ENCODE measurements around the gene PECR. TPM values are rescaled to one million over a fixed set of nuclear protein-coding genes. Genes with fewer than 3 reads are reported as not detected.
A peak's percentile ranks its signal among the peaks of the same experiment; 100 is the strongest.

The PECR gene
- total RNA-seq, 1 donor: 9.9 TPM

DNA sequence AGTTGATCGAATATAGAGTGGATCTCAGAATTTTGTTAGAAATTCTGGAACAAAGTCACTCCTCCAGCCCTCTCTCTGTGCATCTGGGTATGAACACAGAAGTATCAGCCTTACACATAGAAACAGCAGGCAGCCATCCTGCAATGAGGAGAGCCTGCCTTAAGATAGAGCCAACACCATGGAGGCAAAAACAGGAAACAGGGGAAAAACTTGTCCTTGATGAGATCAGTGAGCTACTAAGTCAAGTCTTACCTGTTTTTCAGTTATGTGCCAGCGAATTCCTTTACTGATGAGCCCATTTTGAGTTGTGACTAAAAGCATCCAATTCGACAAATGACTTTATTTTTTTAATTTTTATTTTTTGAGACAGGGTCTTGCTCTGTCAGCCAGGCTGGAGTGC lies 41.7 kb downstream of the PECR start:
- no peak overlapping the region for H3K4me3 ChIP-seq (ENCODE audit: low read depth, low read length)
- TF ChIP-seq, protein P1, sequence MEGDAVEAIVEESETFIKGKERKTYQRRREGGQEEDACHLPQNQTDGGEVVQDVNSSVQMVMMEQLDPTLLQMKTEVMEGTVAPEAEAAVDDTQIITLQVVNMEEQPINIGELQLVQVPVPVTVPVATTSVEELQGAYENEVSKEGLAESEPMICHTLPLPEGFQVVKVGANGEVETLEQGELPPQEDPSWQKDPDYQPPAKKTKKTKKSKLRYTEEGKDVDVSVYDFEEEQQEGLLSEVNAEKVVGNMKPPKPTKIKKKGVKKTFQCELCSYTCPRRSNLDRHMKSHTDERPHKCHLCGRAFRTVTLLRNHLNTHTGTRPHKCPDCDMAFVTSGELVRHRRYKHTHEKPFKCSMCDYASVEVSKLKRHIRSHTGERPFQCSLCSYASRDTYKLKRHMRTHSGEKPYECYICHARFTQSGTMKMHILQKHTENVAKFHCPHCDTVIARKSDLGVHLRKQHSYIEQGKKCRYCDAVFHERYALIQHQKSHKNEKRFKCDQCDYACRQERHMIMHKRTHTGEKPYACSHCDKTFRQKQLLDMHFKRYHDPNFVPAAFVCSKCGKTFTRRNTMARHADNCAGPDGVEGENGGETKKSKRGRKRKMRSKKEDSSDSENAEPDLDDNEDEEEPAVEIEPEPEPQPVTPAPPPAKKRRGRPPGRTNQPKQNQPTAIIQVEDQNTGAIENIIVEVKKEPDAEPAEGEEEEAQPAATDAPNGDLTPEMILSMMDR (IDR thresholded peaks at IDR 0.05; ENCODE audit: insufficient read depth, low read depth, low read length): no peak
- no peak for DNase-seq (ENCODE audit: low read depth)

DNA sequence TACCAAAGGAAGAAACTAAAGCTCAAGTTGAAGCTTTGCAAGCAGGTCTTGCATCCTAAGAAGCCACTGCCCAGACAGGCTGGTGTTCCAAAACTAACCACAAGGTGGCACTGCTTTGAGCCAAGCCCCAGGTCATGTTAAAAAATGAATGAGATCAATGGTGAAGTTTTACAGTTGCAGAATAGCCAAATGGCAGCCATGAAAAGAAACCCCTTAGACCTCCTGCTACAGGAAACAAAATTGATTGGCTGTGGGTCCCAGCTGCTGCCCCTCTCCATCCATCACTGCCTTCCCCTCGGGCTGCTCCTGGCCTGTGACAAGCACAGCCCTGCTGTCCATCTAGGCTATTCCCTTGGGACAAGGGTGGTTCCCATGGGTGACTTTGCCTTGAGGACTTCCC lies 47.5 kb downstream of the PECR start:
- peak; percentile 75 for DNase-seq (ENCODE audit: low read depth)

DNA sequence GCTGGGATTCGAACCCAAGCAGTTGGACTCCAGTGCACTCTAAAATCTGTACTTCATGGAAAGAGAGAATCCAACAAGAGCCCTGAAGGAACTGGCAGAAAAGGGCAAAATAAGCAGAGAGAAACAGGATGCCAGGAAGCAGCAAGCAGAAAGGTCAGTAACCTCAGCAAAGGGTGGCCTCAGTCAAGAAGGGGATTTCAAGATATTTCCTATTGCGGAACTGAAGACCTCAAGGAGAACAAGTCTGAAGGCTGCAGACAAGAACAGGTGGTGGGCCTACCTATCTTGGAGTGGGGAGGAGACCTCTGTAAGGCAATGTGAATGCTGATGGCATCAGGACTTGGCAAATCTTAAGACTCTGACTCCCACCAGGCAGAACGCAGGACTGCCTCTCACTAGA lies 48.2 kb downstream of the PECR start:
- H3K4me3 ChIP-seq (ENCODE audit: low read depth, low read length): no peak overlapping the region
- TF ChIP-seq, protein P1 (IDR thresholded peaks at IDR 0.05; ENCODE audit: insufficient read depth, low read depth, low read length): no peak
- DNase-seq (ENCODE audit: low read depth): no peak

More for the DNA sequence above, 47.5 kb downstream of the PECR start:
- TF ChIP-seq, protein P1 (IDR thresholded peaks at IDR 0.05; ENCODE audit: insufficient read depth, low read depth, low read length): peak; percentile 96
- no peak overlapping the region for H3K4me3 ChIP-seq (ENCODE audit: low read depth, low read length)

DNA sequence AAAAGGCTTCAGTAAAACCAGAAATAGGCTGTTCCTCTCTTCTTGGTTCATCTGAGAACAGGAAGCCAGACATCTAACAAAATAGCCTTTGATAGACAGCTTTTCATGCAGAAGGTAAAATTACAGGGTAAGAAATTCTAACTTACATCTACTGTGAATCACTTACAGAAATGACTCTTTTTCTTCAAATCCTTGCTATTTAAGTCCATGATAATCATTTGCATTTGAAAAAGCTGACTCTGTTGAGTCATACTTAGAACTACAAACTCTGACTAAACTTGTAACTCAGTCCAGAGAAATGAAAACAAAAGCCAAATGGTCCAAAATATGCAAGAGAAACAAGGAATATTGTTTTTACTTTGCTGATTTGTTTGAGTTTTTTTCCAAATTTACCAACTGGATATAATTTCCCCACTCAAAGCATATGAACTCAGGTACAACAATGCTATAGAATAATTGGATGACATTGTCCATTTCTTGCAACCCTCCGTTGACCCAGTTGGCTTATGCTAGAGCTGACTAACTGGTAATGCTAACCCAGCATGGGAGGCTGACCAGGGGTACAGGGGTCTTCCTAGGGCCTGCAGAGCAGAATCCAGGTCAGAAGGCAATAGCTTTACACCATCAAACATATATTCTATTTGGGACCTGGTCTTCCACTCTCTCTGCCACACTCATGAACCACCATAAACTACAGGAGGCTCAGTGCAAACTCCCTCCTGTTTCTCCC lies 49.5 kb downstream of the PECR start:
- TF ChIP-seq, protein P1 (IDR thresholded peaks at IDR 0.05; ENCODE audit: insufficient read depth, low read depth, low read length): no peak
- peak; percentile 75 for DNase-seq (ENCODE audit: low read depth)
- no peak overlapping the region for H3K4me3 ChIP-seq (ENCODE audit: low read depth, low read length)

DNA sequence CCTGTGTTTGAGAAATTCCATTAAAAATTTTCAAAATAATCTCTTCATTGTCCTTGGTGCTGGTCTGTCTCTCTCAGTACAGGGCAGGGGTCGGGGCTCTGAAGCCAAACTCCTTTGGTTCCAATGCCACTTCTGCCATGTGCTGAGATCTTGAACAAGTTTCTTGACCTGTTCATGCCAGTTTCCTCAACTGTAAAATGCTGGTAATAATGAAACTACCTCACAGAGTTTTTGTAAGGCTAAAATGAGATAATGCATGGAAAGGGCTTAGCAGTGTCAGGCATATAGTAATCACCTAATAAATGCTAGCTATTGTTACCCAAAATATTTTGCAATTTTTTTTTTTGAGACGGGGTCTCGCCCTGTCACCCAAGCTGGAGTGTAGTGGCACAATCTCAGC lies 51.4 kb downstream of the PECR start:
- TF ChIP-seq, protein P1 (IDR thresholded peaks at IDR 0.05; ENCODE audit: insufficient read depth, low read depth, low read length): no peak
- DNase-seq (ENCODE audit: low read depth): no peak
- no peak overlapping the region for H3K4me3 ChIP-seq (ENCODE audit: low read depth, low read length)

DNA sequence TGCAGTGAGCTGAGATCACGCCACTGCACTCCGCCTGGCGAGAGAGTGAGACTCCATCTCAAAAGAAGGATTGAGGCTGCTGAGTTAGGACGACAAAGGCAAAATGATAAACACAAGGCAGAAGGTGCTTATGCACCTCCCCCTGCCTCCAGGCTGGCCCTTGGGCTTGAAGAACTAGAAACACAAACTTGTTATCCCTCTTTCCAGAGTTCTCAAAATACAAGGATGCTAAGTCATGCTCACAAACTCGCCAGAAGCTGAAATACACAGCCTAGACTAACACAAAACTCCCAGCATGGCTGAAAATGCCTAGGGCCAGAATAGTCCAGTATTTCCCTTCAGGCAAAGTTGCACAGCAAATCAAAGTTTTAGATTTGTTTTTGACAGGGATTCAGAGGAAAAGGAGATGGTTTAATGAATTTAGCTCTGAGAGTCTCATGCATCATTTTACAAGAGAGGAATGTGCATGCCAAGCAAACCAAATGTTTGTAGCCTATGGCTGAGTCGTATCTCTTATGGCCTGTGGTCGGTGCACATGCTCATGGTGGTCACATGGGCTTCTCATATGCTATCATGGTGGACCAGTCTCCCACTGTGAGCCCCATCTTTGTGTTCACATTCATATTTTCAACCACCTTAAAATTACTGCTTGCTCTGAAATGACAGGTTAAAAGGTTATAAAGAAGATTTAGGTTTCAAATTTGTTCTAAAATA lies 52.0 kb downstream of the PECR start:
- TF ChIP-seq, protein P1 (IDR thresholded peaks at IDR 0.05; ENCODE audit: insufficient read depth, low read depth, low read length): no peak
- no peak for DNase-seq (ENCODE audit: low read depth)
- no peak overlapping the region for H3K4me3 ChIP-seq (ENCODE audit: low read depth, low read length)

Data from fibroblast of villous mesenchyme (primary cell).